Glomerular visceral epithelial cell (primary cell): Measurements from ENCODE around the gene SLC6A19.
"Not testable (repeated sequence)": the region's sequence is repeated elsewhere in the genome, so short reads cannot be mapped to it uniquely, and the experiment has no call there.

Experiments
- DNase-seq: peaks from one replicate; pipeline ENCODE4 v3.0.0-alpha.2; 2016; ENCODE audit errors: extremely low spot score

The SLC6A19 gene

DNA sequence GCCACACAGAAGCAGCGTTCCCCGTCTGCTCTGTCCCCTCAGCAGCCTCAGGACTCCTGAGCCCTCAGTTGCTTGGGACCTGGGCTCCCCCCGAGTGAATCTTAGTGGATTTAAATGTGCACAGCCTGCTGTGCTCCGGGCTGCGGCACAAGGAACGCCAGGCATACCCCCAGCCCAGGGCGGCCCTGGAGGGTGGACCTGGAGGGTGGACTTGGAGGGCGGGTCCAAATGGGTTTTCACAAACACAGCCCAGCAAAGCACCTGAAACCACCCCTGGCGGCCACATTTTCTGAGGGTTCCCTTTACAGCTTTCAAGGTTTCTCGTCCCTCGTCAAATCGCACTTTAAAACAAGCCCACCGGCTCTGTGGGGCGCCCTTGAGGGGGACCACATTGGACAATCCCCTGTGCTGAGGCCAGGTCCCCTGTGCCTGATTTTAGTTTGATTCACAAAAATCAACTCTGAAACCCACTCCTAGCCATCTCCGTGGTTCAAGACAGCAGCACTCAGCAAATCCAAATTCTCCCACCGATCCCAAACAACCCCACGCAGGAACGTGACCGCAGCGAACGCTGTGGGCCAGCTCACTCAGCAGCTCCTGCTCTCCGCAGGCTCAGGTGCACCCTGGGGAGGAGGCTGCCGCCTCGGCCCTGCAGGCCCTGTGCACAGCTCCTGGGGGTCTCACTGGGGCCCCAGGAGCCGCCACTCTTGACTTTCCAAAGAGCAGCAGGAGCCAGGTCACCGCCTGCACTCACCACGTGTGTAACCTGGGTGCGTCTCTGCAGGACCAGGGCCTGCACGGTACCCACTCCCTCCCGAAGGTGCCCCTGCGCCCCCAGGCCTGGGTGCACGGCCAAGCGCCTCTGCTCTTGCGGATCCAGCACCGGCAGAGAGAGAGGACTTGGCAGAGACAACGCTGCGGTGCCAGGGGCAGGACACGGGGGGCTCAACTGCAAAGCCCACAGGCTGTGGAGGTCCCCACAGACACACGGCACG, 64.4 kb downstream of the SLC6A19 start:
- DNase-seq: no peak

DNA sequence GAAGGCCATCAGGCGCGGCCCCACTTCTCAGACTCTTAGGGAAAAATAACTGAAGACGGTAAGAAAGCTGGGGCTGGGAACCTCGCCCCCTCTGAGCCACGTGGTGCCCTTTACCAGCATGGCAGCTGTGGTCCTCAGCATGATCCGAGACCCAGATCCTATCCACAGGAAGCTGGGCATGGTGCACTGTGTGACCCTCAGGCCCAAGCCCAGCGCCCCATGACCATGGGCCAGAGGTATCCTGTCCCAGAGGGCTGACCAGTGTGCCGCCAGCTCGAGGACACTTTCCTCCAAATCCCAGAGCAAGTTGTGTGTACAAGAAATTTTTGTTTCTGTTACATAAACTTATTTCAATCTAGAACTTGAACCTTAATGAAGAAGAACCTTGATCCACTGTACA, 65.4 kb downstream of the SLC6A19 start:
- DNase-seq: no peak

DNA sequence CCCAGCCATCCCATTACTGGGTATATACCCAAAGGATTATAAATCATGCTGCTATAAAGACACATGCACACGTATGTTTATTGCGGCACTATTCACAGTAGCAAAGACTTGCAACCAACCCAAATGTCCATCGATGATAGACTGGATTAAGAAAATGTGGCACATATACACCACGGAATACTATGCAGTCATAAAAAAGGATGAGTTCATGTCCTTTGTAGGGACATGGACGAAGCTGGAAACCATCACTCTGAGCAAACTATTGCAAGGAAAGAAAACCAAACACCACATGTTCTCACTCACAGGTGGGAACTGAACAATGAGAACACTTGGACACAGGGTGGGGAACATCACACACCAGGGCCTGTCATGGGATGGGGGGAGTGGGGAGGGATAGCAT, 66.1 kb downstream of the SLC6A19 start:
- not testable (repeated sequence) for DNase-seq

DNA sequence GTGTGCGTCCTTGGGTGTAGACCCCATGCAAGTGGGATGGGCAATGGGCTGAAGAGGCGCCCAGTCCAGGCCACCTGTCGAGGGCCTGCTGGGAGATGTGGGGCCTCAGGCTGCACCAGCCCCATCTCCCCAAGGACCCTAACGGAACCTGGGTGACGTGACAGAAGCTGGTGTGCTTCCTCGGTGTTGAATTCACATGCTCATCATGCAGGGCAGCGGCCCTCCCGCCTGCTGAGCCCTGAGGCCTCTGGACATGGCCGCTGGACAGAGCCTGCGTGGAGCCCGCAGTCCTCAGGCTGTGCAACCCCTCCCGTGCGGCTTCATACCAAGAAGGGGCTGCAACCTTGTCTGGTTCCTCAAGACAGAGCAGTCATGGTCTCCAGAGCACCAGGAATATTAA, 66.7 kb downstream of the SLC6A19 start:
- DNase-seq: no peak

DNA sequence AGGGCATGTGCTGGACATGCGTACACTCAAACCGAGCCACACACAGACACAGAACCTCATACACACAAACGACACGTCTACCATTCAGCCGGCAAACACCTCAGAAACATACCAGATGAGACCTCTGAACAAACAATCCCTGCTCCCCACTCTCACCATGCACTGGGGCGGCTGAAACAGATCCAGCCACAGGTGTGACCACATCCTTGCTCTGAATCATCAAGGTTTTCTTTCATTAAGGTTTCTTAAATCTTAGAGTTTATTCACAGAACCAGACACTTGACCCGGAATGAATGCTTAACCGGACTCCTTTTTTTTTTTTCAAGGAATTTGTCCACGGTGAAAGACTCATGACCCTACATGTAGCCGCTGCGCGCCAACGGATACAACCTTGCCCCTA, 67.3 kb downstream of the SLC6A19 start:
- DNase-seq: no peak

DNA sequence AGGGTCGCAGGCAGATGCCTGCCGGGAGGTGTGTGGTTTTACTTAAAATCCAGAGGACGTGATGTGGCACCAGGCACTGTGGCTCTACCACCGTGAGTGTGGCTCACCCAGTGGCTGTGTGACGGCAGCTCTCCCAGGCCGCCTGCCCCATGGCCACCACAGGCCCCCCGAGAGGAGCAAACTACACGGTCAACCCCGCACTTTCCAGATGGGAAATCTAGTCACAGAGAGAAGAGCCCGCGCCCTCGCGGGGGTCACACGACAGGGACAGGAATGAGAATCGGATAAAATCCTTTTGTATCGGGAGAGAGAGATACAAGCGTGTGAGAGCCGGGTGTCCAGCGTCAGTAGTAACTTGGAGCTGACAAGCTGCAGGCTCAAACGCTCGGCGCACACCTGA, 69.0 kb downstream of the SLC6A19 start:
- no peak for DNase-seq

DNA sequence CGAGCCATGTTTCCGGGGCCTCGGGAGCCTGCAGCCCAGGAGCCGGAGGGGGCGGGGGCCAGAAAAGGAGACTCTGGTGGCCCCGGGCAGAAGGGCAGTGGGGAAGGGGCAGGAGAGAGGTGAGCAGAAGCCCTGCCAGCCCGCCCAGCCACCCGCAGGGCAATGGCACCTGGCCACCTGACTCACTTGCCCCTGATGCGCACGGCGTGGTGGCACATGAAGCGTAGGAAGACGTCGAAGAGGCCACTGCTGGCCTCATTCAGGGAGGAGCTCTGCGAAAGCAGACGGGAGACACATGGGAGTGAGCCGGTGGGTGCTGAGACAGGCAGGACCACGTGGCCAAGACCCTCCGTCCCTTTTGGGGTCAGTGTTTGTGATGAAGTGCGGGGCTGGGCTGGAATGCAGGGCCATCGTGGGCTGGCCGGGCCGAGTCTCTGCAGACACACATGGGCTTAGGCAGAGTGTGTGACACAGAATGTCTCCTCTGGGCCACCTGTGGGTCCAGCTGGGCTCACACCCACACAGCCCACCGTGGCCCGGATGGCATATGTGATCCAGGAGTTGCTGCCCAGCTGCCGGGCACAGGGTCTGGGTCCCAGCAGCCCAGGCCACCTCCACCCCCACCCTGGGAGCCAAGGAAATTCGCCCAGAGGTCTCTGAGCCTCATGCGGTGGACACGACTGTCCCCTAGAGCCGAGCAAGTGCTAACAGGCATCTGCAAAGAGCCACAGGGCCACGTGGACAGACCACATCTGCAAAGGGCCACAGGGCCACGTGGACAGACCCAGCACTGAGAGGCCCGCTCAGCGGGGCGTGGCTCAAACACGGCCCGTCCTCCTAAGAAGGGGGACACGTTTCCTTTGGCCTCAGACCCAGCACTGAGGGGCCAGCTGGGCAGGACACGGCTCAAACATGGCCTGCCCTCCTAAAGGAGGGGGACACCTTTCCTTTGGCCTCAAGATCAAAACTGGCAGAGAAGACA, 69.8 kb downstream of the SLC6A19 start:
- DNase-seq: peak; percentile 20

DNA sequence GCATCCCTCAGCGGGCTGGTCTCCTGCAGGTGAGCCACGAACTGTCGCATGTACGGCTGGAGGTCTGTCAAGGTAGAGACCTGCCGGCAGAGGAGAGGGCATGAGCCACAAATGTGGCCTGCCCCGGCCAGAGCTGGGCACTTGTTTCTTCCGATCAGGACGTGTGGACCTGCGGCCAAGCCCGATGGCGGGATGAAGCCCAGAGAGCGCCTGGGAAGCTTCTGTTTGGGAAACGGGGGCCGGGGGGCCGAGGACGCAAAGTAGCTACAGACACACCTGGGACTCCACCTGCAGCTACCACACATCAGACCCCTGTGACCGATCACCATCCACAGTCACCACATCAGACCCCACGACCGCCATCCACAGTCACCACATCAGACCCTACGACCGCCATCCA, 70.8 kb downstream of the SLC6A19 start:
- peak; percentile 31 for DNase-seq

DNA sequence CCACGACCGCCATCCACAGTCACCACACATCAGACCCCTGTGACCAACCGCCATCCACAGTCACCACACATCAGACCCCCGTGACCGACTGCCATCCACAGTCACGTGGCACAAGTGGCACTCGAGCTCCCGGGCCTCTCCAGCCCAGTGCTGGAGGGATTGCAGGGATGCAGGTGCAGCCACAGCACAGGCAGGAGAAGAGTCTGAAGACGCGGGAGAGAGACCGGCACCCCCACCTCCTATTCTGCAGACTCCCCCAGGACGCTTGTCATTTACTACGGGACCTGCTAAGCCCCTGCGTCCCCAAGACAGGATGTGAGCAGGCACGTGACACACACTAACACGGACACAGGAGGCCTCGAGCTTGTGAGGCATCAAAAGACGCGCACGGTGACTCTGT, 72.3 kb downstream of the SLC6A19 start:
- no peak for DNase-seq

DNA sequence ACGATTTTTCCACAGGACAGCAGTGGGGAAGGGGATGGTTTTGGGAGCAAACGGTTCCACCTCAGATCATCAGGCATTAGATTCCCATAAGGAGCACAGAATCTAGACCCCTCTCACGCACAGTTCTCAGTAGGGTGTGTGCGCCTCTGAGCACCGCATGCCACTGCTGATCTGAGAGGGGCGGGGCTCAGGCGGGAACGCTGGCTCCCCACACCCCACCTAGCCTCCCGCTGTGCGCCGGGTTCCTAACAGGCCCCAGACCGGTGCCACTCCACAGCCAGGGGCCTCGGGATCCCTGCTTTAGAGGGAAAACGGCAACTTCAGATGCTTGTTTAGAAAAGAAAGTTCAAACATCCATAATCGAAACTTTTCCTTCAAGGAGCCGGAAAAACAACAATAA, 73.1 kb downstream of the SLC6A19 start:
- no peak for DNase-seq
